Fibroblast of lung (primary cell): ENCODE data around the gene HSPA6.

ENCODE experiments used
- EZH2 ChIP-seq: IDR thresholded peaks from 2 replicates; pipeline ENCODE4 v1.5.1; 2012; ENCODE audit warnings: low read length, control low read depth, mild to moderate bottlenecking; ENCODE audit errors: missing control alignments
- TF ChIP-seq, protein P1 (sequence below), 2 donors: IDR thresholded peaks in 1 of 2; conservative IDR thresholded peaks in 1 of 2; 1 replicate in 1 of 2; 2 replicates in 1 of 2; pipeline ENCODE4 v1.5.1; 2011 to 2012; ENCODE audit warnings: low read length in 2 of 2, control low read depth in 1 of 2, inconsistent platforms in 1 of 2, low read depth in 1 of 2, mild to moderate bottlenecking in 1 of 2

DNA sequence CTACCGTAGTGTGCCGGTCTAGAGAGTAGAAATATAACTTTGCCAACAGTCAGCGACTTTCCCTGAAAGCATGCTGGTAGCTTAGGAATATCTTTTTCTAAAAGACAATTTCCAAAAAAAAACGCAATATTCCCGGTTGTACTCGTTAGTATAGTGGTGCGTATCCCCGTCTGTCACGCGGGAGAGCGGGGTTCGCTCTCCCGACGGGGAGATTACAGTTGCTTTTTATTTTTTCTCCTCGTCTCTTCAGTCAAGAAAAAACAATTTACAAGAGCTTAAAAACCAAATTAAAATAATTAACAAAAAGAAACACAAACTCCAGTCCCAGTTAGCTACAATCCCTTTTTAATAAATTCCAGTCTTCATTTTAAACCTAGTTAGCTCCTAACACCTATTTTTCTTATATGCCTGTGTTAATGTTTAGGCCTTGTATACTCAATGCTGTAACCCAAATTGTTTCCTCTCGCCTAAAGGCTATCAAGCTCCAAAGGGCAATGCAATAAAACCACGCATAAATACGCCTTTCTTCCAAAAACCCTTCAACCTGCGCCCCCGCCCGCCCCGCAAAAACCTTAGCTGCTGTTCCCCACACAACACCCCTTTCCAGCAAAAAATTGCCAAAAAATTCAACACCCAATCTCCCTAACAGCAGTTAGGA, 7.8 kb downstream of the HSPA6 start:
- no peak for TF ChIP-seq EZH2
- TF ChIP-seq, protein P1, sequence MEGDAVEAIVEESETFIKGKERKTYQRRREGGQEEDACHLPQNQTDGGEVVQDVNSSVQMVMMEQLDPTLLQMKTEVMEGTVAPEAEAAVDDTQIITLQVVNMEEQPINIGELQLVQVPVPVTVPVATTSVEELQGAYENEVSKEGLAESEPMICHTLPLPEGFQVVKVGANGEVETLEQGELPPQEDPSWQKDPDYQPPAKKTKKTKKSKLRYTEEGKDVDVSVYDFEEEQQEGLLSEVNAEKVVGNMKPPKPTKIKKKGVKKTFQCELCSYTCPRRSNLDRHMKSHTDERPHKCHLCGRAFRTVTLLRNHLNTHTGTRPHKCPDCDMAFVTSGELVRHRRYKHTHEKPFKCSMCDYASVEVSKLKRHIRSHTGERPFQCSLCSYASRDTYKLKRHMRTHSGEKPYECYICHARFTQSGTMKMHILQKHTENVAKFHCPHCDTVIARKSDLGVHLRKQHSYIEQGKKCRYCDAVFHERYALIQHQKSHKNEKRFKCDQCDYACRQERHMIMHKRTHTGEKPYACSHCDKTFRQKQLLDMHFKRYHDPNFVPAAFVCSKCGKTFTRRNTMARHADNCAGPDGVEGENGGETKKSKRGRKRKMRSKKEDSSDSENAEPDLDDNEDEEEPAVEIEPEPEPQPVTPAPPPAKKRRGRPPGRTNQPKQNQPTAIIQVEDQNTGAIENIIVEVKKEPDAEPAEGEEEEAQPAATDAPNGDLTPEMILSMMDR (conservative IDR thresholded peaks at IDR 0.05 in 1 of 2, IDR thresholded peaks at IDR 0.05 in 1 of 2; ENCODE audit: low read depth in 1 of 2, low read length in 2 of 2) = no peak
